Stimulated activated CD8-positive, alpha-beta memory T cell treated with anti-CD3 and anti-CD28 coated beads, Interleukin-12 subunit alpha, Interleukin-12 subunit beta, amount 100 ng/mL, for 24 hours (primary cell): Measurements from ENCODE around the gene ELOVL2.
"Not testable (repeated sequence)": the region's sequence is repeated elsewhere in the genome, so short reads cannot be mapped to it uniquely, and the experiment has no call there.

Source experiments
- DNase-seq: peaks from one replicate; pipeline ENCODE4 v3.0.0-alpha.2; 2020; ENCODE audit errors: extremely low read depth

The ELOVL2 gene, protein sequence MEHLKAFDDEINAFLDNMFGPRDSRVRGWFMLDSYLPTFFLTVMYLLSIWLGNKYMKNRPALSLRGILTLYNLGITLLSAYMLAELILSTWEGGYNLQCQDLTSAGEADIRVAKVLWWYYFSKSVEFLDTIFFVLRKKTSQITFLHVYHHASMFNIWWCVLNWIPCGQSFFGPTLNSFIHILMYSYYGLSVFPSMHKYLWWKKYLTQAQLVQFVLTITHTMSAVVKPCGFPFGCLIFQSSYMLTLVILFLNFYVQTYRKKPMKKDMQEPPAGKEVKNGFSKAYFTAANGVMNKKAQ

GRCh38 chr6:11043961-11044711, at the start of gene ELOVL2:
ELOVL2 (minus strand) TSS chr6:11044305; CDS start chr6:11044230, 75 bp downstream.
- DNase-seq = no peak

GRCh38 chr6:11093376-11093625, 49.2 kb upstream of the ELOVL2 start:
- DNase-seq = no peak

GRCh38 chr6:11092668-11093375, 48.7 kb upstream of the ELOVL2 start:
- DNase-seq = no peak

- not testable (repeated sequence) for DNase-seq
Observed at GRCh38 chr6:11091141-11091540, 47.0 kb upstream of the ELOVL2 start.

DNA sequence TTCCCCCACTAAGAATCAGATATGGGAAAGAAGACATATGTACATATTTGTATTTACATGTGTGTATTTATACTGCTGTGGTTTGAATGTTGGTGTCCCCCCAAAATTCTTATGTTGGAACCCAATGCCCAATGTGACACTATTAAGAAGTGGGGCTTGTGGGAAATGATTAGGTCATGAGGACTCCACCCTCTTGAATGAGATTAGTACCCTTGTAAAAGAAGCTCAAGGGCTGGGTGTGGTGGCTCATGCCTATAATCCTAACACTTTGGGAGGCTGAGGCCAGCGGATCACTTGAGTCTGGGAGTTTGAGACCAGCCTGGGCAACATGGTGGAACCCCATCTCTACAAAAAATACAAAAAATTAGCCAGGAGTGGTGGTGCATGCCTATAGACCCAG, 45.6 kb upstream of the ELOVL2 start:
- DNase-seq = no peak

GRCh38 chr6:11087141-11087812, 43.2 kb upstream of the ELOVL2 start:
- not testable (repeated sequence) for DNase-seq

DNA sequence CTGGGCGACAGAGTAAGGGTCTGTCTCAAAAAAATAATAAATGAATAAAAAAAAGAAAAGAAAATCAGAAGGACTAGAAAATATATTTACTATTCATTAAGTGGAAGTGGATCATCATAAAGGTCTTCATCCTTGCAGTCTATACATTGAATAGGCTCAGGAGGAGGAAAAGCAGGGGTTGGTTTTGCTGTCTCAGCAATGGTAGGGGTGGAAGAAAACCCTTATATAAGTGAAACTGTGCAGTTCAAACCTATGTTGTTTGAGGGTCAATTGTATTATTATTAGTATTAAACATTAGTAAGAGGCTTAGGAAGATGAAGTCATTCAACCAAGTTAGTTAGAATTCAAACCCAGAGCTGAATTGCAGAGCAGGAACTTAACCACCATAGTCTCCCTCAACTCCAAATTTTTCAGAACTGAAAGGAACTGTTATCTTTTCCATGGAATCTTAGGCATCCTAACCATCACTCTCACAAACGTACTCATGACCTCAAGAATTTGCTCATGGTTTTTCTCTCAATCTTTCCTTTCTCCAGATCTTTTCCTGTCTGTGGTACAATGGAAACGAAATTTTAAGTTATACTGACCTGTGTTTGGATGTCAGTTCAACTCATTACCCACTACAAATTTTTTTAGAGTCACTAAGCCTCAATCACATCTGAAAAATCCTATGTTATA, 41.8 kb upstream of the ELOVL2 start:
- DNase-seq = no peak

DNA sequence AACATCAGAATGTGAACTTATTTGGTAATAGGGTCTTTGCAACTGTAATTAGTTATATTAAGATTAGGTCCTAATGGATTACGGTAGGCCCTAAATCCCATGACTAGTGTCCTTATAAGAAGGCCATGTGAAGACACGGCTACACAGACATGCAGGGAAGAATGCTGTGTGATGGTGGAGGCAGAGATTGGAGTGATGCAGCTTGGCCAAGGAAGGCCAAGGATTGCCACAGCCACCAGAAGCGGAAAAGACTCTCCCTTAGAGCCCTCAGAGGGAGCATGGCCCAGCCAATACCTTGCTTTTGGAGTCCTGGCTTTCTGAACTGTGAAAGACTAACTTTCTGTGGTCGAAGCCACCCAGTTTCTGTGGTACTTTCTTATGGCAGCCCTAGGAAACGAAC, 39.9 kb upstream of the ELOVL2 start:
- no peak for DNase-seq

DNA sequence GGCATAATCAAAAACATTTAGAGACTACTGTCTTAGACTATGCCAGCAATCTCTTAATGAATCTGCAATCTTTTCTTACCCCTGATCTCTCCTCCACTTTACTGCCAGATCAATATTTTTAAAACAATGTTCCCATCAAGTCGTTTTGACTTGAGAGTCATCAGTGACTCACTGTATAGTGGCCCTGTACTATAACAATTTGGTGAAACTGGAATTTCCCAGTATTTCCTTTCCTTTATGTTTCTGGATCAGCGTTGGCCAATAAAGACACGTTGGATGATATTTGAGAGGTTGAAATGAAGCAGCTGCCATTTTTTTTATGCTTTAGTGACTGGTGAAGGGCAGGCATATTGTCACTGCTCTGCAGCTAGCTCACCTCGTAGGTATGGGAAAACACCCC, 39.4 kb upstream of the ELOVL2 start:
- no peak for DNase-seq

GRCh38 chr6:11080296-11080695, 36.2 kb upstream of the ELOVL2 start:
- DNase-seq = no peak

DNA sequence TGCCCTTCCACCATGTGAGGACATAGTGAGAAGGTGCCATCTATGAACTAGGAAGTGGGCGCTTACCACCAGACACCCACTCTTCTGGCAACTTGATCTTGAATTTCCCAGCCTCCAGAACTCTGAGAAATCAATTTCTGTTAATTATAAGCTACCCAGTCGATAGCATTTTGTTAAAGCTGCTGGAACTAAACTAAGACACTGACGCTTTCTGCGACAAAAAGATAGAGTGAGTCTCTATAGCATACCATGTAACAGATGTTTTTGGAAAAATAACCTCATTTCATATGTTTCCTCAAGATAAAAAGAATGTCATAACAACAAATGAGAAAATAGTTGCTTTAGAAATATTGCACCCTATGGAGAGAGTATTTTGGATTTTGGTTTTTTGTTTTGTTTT, 34.2 kb upstream of the ELOVL2 start:
- no peak for DNase-seq

DNA sequence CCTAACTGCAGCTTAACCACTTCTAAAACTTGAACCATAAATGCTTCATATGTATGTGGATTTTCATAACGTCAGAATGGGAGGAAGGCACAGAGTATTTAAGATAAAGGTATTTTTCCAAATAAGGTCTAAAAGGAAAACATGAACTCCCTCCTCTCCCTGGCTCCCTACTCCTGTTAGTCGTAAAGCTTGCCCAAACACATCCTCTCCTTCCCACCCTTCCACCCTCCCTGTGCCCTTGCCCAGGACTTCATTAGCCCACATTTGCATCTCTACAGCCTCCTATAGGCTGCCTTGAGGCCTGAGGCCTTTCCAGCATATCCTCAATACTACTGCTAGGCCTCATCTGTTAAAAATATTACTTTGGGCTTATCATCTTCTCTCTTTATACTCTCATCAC, 32.4 kb upstream of the ELOVL2 start:
- no peak for DNase-seq

GRCh38 chr6:11072101-11072500, 28.0 kb upstream of the ELOVL2 start:
- DNase-seq = no peak

GRCh38 chr6:11069760-11070159, 25.7 kb upstream of the ELOVL2 start:
- no peak for DNase-seq

DNA sequence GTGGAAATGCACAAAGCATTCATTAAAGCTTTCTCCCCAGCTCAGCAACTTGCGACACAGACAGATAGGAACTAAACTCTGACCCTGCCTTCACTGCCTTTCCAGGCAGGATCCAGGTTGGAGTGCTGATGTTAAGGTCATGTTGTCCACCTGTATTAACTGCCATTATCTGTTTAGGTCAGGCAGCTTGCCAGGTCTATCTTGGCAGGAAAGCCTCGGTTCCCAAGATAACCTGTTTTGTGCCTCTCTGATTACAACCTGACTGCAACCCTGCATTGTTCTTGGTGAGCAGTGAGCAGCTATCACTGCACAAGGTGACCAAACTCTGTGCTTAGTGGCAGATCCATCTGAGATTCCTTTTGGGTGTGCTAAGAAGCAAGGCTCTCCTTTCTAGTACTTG, 23.2 kb upstream of the ELOVL2 start:
- no peak for DNase-seq

- DNase-seq = no peak
Observed at GRCh38 chr6:11066505-11067347, 22.6 kb upstream of the ELOVL2 start.

DNA sequence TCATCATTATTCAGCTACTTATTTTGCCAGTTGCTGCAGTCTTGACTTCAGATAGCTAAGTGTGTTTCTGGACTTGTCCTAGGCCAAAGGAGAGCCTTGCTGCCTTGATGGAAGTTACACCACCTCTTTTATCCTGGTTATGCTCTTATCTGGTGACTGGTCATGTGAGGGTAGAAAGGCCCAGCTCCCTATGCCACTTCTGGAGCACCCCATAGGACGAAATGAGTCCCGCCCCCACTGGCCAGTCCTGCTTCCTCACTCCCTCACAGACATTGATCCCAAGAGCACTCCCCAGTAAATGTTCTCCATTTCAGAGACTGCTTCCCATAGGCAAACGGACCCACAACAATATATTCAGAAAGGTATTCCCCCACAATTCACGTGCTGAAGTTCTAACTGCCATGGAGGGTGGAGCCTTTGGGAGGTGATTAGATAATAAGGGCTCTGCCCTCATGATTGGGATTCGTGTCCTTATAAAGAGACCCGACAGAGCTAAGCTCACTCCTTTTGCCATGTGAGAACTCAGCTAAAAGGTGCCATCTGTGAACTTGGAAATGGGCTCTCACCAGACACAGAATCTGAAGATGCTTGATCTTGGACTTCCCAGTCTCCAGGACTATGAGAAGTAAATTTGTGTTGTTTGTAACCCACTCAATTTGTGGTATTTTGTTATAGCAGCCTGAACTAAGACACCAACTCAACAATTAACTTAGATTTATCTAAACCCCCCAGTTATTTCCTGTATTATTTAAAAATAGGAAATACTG, 21.5 kb upstream of the ELOVL2 start:
- DNase-seq = no peak

- no peak for DNase-seq
Observed at GRCh38 chr6:11064836-11065235, 20.7 kb upstream of the ELOVL2 start.

- no peak for DNase-seq
Observed at GRCh38 chr6:11062715-11063114, 18.6 kb upstream of the ELOVL2 start.

- DNase-seq = no peak
Observed at GRCh38 chr6:11062083-11062482, 18.0 kb upstream of the ELOVL2 start.
